ENCODE data around the gene USP36. TPM values are rescaled to one million over a fixed set of nuclear protein-coding genes. Genes with fewer than 3 reads are reported as not detected.

Gene USP36
- polyA plus RNA-seq, 1 donor (not counting 4 experiments of a cell fraction or from before 2014, with no cell fraction given): 25.2 TPM

DNA sequence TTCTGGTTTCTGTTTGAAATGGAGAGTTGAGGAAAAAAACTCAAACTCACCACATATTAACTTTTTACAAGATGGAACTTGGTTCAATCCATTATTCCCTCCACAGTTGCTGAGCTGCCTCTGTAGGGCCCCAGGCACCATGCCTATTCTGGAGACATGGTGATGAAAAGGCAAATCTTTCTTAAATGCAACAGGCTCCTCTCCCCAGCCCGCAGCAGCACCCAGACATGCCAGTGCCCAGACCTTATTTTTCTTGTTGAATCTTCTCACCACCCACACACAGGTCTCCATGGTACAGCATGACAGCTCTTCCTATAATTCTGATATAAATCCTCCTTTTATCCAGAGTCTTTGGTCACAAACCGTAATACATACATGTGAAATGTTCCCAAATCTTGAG is 66.2 kb downstream of the USP36 start:
- Histone ChIP-seq H3K27me3 (ENCODE audit: control insufficient read depth, extremely low read depth, insufficient read depth, low read length) (no peaks in the 10 kb centered on the region), H3K79me2 (ENCODE audit: control insufficient read depth, insufficient read depth, low read length) (peaks cover 65% of the 10 kb centered on the region), H2AFZ (ENCODE audit: control insufficient read depth, low read length) (no peak overlapping the region), H4K20me1 (ENCODE audit: control insufficient read depth, extremely low read depth, insufficient read depth, low read length) (no peaks in the 10 kb centered on the region), H3K9ac (ENCODE audit: control insufficient read depth, extremely low read depth, insufficient read depth, low read length) (peak overlapping the region; percentile 56), H3K9me3 (ENCODE audit: control insufficient read depth, low read depth, low read length) (no peaks in the 10 kb centered on the region), H3K27ac (ENCODE audit: control insufficient read depth, insufficient read depth, low read length) (peak overlapping the region; percentile 15), H3K36me3 (ENCODE audit: control insufficient read depth in 2 of 2, extremely low read depth in 1 of 2, insufficient read depth in 2 of 2, low read length in 2 of 2) (no peaks in the 10 kb centered on the region), H3K4me2 (ENCODE audit: control insufficient read depth, extremely low read depth, insufficient read depth, low read depth, low read length) (peak overlapping the region; percentile 77), H3K9me1 (ENCODE audit: control insufficient read depth, extremely low read depth, insufficient read depth, low read length) (peaks cover 3% of the 10 kb centered on the region), H3K4me1 (ENCODE audit: control insufficient read depth, extremely low read depth, insufficient read depth, low read length) (peaks cover 18% of the 10 kb centered on the region), H3K4me3 (ENCODE audit: control insufficient read depth in 2 of 3, extremely low read depth in 1 of 3, insufficient read depth in 2 of 3, low read depth in 1 of 3, low read length in 3 of 3) (peak overlapping the region in 1 of 3 experiments; percentile 29)
- DNase-seq (ENCODE audit: low read depth, low spot score) (no peak), FAIRE-seq (no peak)
- dilution Hi-C loops (cut with MboI; ENCODE audit: extremely low pct_ligation_motif_present, low sequenced_read_pairs): no loop called here
- TF ChIP-seq, protein P1, sequence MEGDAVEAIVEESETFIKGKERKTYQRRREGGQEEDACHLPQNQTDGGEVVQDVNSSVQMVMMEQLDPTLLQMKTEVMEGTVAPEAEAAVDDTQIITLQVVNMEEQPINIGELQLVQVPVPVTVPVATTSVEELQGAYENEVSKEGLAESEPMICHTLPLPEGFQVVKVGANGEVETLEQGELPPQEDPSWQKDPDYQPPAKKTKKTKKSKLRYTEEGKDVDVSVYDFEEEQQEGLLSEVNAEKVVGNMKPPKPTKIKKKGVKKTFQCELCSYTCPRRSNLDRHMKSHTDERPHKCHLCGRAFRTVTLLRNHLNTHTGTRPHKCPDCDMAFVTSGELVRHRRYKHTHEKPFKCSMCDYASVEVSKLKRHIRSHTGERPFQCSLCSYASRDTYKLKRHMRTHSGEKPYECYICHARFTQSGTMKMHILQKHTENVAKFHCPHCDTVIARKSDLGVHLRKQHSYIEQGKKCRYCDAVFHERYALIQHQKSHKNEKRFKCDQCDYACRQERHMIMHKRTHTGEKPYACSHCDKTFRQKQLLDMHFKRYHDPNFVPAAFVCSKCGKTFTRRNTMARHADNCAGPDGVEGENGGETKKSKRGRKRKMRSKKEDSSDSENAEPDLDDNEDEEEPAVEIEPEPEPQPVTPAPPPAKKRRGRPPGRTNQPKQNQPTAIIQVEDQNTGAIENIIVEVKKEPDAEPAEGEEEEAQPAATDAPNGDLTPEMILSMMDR (optimal IDR thresholded peaks at IDR 0.05 in 1 of 3, IDR thresholded peaks at IDR 0.05 in 1 of 3, conservative IDR thresholded peaks at IDR 0.05 in 1 of 3; ENCODE audit: extremely low read depth in 1 of 3, insufficient read depth in 2 of 3, low read length in 3 of 3): no peak
- no peak for TF ChIP-seq EZH2 (IDR thresholded peaks at IDR 0.05; ENCODE audit: low read length)

DNA sequence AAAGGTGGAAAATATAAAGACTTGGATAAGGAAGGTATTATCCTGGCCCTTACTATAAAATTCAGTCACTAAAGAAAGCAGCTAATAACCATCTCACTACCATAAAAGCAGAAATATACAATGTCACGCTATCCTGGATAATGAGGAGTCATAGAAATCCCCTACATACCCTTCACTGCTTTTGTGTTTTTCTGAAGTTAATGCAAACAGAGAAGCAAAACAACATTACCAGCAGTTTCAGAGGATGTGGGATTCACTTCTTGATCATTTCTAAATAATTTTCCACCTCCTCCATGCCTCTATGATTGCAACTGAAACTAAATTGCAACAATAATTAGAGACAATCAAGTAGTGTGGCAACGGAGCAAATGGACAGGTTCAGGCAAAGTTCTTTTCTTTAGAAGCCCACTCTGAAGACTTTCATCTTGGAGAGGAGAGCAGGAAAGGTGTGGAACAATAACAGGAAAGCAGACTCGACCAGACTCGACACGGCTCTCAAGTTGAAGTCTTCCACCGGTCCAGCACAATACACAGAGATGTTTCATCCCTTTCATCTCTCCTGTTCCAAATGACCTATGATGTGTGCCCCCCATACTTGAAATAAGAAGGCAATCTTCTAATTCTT is 68.7 kb downstream of the USP36 start:
- H3K27me3 ChIP-seq (ENCODE audit: control insufficient read depth, extremely low read depth, insufficient read depth, low read length): no peaks in the 10 kb centered on the region
- H3K4me2 ChIP-seq (ENCODE audit: control insufficient read depth, extremely low read depth, insufficient read depth, low read depth, low read length): peak overlapping the region; percentile 34
- FAIRE-seq (no peak), DNase-seq (ENCODE audit: low read depth, low spot score) (no peak)
- peaks cover 74% of the 10 kb centered on the region for H3K79me2 ChIP-seq (ENCODE audit: control insufficient read depth, insufficient read depth, low read length)
- H3K9ac ChIP-seq (ENCODE audit: control insufficient read depth, extremely low read depth, insufficient read depth, low read length): no peak overlapping the region
- peaks cover 3% of the 10 kb centered on the region for H3K9me1 ChIP-seq (ENCODE audit: control insufficient read depth, extremely low read depth, insufficient read depth, low read length)
- H2AFZ ChIP-seq (ENCODE audit: control insufficient read depth, low read length): no peak overlapping the region
- dilution Hi-C loops (cut with MboI; ENCODE audit: extremely low pct_ligation_motif_present, low sequenced_read_pairs): no loop called here
- no peak overlapping the region for H3K4me3 ChIP-seq (ENCODE audit: control insufficient read depth in 2 of 3, extremely low read depth in 1 of 3, insufficient read depth in 2 of 3, low read depth in 1 of 3, low read length in 3 of 3)
- no peaks in the 10 kb centered on the region for H3K9me3 ChIP-seq (ENCODE audit: control insufficient read depth, low read depth, low read length)
- no peak overlapping the region for H3K27ac ChIP-seq (ENCODE audit: control insufficient read depth, insufficient read depth, low read length)
- peaks cover 17% of the 10 kb centered on the region for H3K4me1 ChIP-seq (ENCODE audit: control insufficient read depth, extremely low read depth, insufficient read depth, low read length)
- H3K36me3 ChIP-seq (ENCODE audit: control insufficient read depth in 2 of 2, extremely low read depth in 1 of 2, insufficient read depth in 2 of 2, low read length in 2 of 2): no peaks in the 10 kb centered on the region
- TF ChIP-seq EZH2 (IDR thresholded peaks at IDR 0.05; ENCODE audit: low read length): no peak
- TF ChIP-seq, protein P1 (optimal IDR thresholded peaks at IDR 0.05 in 1 of 3, IDR thresholded peaks at IDR 0.05 in 1 of 3, conservative IDR thresholded peaks at IDR 0.05 in 1 of 3; ENCODE audit: extremely low read depth in 1 of 3, insufficient read depth in 2 of 3, low read length in 3 of 3): no peak
- H4K20me1 ChIP-seq (ENCODE audit: control insufficient read depth, extremely low read depth, insufficient read depth, low read length): no peaks in the 10 kb centered on the region
